HEK293T (cell line): ENCODE data around the gene RPS27.

ENCODE experiments used
- CTCF ChIA-PET: fragments of 350-600 bp; formaldehyde crosslinking; extraction: SDS; loops from one replicate; lab custom pipeline; 2021; ENCODE audit warnings: antibody characterized with exemption, inconsistent platforms; lab: Yijun Ruan, JAX
- POLR2A ChIA-PET: fragments of 350-600 bp; formaldehyde crosslinking; extraction: SDS; loops from one replicate; lab custom pipeline; 2020; ENCODE audit warnings: antibody characterized with exemption, inconsistent platforms; lab: Yijun Ruan, JAX
- DNase-seq: peaks from one replicate; pipeline ENCODE4 v3.0.0; 2012; ENCODE audit warnings: mixed read lengths; ENCODE audit errors: extremely low spot score
- ARNT ChIP-seq: fragments of 450-650 bp; IDR thresholded peaks from 2 replicates; pipeline ENCODE4 v1.6.1; 2017; ENCODE audit warnings: mild to moderate bottlenecking
- BHLHE40 ChIP-seq: fragments of 450-650 bp; IDR thresholded peaks from 2 replicates; pipeline ENCODE4 v1.6.1; 2016; ENCODE audit warnings: mild to moderate bottlenecking, moderate library complexity, borderline replicate concordance
- CTBP1 ChIP-seq: fragments of 450-650 bp; IDR thresholded peaks from 2 replicates; pipeline ENCODE4 v1.6.1; 2016; ENCODE audit warnings: borderline replicate concordance
- ELF4 ChIP-seq: fragments of 450-650 bp; IDR thresholded peaks from 2 replicates; pipeline ENCODE4 v1.6.1; 2017; ENCODE audit warnings: antibody characterized with exemption
- FOXA1 ChIP-seq: fragments of 450-650 bp; IDR thresholded peaks from 2 replicates; pipeline ENCODE4 v1.6.1; 2016; ENCODE audit warnings: mild to moderate bottlenecking
- FOXK2 ChIP-seq: fragments of 450-650 bp; IDR thresholded peaks from 2 replicates; pipeline ENCODE4 v1.6.1; 2016; ENCODE audit warnings: mild to moderate bottlenecking
- FOXM1 ChIP-seq: fragments of 450-650 bp; IDR thresholded peaks from 2 replicates; pipeline ENCODE4 v1.6.1; 2017; ENCODE audit warnings: mild to moderate bottlenecking, borderline replicate concordance
- HDGF ChIP-seq: fragments of 450-650 bp; IDR thresholded peaks from 2 replicates; pipeline ENCODE4 v1.6.1; 2017; ENCODE audit warnings: antibody characterized with exemption, borderline replicate concordance
- L3MBTL2 ChIP-seq: fragments of 450-650 bp; conservative IDR thresholded peaks from 2 replicates; pipeline ENCODE4 v1.6.1; 2016; ENCODE audit warnings: mild to moderate bottlenecking
- LEF1 ChIP-seq: fragments of 450-650 bp; IDR thresholded peaks from 2 replicates; pipeline ENCODE4 v1.6.1; 2017; ENCODE audit warnings: mild to moderate bottlenecking, borderline replicate concordance
- NFRKB ChIP-seq: fragments of 450-650 bp; IDR thresholded peaks from 2 replicates; pipeline ENCODE4 v1.6.1; 2016; ENCODE audit warnings: mild to moderate bottlenecking, moderate library complexity
- SP1 ChIP-seq: fragments of 450-650 bp; IDR thresholded peaks from 2 replicates; pipeline ENCODE4 v1.6.1; 2017
- SUZ12 ChIP-seq: fragments of 450-650 bp; IDR thresholded peaks from 2 replicates; pipeline ENCODE4 v1.6.1; 2016; ENCODE audit warnings: mild to moderate bottlenecking
- TARDBP ChIP-seq: fragments of 450-650 bp; IDR thresholded peaks from 2 replicates; pipeline ENCODE4 v1.6.1; 2016
- ZNF384 ChIP-seq: fragments of 450-650 bp; IDR thresholded peaks from 2 replicates; pipeline ENCODE4 v1.6.1; 2016
- TF ChIP-seq, protein P1 (sequence below): fragments of 450-650 bp; IDR thresholded peaks from 2 replicates; pipeline ENCODE4 v1.6.1; 2016

The RPS27 gene

DNA sequence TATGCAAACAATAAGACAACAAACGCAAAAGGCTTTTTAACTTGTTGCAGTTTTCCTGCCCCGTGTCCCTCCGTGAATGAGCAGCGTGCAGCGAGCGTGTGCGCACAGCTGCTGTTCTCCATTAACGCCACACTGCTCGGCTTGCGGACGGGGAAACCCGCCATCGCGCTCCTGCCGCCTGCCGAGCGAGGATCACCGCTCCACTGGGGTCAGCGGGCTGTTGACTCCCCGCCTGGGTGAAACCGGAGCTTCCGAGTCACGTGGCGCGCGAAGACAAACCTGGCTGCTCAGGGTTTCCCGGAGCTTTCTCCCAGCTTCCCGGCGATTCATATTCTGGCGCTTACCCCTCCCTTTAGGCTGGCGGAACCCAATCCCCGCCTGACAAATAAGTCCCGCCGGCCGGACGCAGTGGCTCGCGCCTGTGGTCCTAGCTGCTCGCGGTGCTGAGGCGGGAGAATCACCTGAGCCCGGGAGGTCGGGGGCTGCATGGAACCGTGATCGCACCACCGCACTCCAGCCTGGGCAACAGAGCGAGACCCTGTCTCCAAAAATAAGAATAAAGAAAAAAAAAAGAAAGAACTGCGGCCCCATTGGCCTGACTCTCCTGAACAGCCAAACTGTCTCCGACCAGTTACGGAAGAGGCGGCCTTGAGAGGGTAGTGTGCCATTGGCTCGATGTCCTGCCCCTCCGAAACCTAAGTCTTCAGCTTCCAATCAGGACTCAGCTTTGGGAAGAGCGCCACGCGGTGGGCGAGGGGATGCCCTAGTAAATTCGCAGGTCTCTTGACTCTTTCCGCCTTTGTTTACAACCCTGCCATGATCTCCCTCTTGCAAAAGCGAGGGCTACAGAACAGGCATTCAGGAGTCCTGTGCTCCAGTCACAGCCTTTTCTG lies 23.2 kb upstream of the RPS27 start, which contains the start of gene CREB3L4:
TSS of gene CREB3L4 (plus strand) at position 796 of the 893 bp plus-strand sequence. CDS start 624 bp downstream, outside the sequence.
- CTCF ChIA-PET = interaction anchor here (0.6 to 2.5 kb wide), 6 partner anchors 9 to 170 kb away, joined by 3 to 14 read pairs (median 4); partner anchors contain the start of genes CRTC2, JTB and RAB13
- DNase-seq = peak; percentile 91
- POLR2A ChIA-PET = interaction anchor here (0.5 to 4.8 kb wide), 37 partner anchors 10 to 470 kb away, joined by 3 to 165 read pairs (median 4); partner anchors contain the start of genes CHTOP, CRTC2, DENND4B and GATAD2B
- TF ChIP-seq TARDBP (no peak), FOXK2 (no peak; the same call in 1 of the 2 replicates), SUZ12 (no peak), BHLHE40 (no peak), ZNF384 (peak; percentile 98), ELF4 (peak; percentile 38; the same call in 1 of the 2 replicates), L3MBTL2 (peak; percentile 93)
- TF ChIP-seq, protein P1, sequence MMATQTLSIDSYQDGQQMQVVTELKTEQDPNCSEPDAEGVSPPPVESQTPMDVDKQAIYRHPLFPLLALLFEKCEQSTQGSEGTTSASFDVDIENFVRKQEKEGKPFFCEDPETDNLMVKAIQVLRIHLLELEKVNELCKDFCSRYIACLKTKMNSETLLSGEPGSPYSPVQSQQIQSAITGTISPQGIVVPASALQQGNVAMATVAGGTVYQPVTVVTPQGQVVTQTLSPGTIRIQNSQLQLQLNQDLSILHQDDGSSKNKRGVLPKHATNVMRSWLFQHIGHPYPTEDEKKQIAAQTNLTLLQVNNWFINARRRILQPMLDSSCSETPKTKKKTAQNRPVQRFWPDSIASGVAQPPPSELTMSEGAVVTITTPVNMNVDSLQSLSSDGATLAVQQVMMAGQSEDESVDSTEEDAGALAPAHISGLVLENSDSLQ = peak; percentile 100

DNA sequence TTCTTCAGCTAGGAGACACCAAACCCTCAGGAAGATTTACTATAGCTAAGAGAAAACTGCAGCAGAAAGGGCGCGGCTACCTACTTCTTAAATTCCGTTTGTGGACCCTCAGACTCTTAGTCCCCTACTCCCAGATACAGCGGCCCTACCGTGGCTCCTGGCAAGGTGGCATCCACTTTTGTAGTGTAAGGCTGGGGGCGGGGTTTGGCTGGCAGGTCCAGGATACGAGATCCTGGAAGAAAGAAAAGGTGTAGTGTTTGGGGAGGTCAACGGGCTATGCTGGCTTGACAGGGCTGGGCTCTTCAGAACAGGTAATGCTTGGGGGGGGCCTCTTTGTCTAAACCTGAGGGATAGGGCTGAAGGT lies 22.6 kb upstream of the RPS27 start:
- CTCF ChIA-PET = interaction anchor here (0.6 to 2.5 kb wide), 6 partner anchors 9 to 358 kb away, joined by 3 to 14 read pairs (median 4); partner anchors contain the start of genes CRTC2, JTB and RAB13
- no peak for DNase-seq
- TF ChIP-seq ELF4 = no peak
- no peak for TF ChIP-seq BHLHE40
- POLR2A ChIA-PET = interaction anchor here (1.0 to 4.8 kb wide), 25 partner anchors 9 to 470 kb away, joined by 3 to 165 read pairs (median 5); partner anchors contain the start of genes CHTOP, CRTC2, DENND4B and GATAD2B

DNA sequence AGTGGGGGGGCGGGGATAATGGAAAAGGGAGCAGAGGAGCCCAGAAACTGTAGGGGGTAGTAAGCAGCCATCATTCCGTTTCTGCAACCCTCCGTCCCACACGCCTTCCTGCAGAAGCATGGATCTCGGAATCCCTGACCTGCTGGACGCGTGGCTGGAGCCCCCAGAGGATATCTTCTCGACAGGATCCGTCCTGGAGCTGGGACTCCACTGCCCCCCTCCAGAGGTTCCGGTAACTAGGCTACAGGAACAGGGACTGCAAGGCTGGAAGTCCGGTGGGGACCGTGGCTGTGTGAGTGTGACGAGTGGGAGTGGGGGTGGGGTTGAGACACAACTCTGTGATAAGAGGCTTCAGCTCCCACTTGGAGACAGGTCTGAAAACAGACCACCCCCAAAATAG lies 22.2 kb upstream of the RPS27 start:
- no peak for TF ChIP-seq L3MBTL2
- TF ChIP-seq ZNF384 = no peak
- TF ChIP-seq ARNT = no peak
- TF ChIP-seq SP1 = no peak
- no peak for TF ChIP-seq TARDBP
- TF ChIP-seq SUZ12 = no peak
- no peak for TF ChIP-seq ELF4
- TF ChIP-seq NFRKB = no peak
- no peak for TF ChIP-seq FOXM1
- no peak for TF ChIP-seq LEF1
- no peak for TF ChIP-seq HDGF
- no peak for TF ChIP-seq BHLHE40
- no peak for TF ChIP-seq FOXA1
- TF ChIP-seq CTBP1 = no peak
- no peak for TF ChIP-seq FOXK2
- TF ChIP-seq, protein P1 = no peak
- CTCF ChIA-PET = interaction anchor here (0.6 to 2.5 kb wide), 5 partner anchors 9 to 358 kb away, joined by 3 to 14 read pairs (median 3); partner anchors contain the start of genes CRTC2, JTB and RAB13
- DNase-seq = no peak
- POLR2A ChIA-PET = interaction anchor here (1.4 to 4.8 kb wide), 9 partner anchors 8 to 205 kb away, joined by 3 to 165 read pairs (median 45); partner anchors contain the start of genes CRTC2, GATAD2B, JTB and RAB13

DNA sequence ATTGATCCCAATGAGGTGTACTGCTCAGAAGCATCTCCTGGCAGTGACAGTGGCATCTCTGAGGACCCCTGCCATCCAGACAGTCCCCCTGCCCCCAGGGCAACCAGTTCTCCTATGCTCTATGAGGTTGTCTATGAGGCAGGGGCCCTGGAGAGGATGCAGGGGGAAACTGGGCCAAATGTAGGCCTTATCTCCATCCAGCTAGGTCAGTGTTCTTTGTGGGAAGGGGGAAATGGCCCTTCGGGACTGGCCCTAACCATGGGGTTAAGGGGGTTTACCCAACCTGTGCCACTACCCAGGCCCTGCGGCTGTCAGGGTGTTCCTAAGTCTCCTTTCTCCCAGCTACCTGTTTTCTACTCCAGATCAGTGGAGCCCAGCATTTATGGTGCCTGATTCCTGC lies 21.6 kb upstream of the RPS27 start:
- no peak for TF ChIP-seq L3MBTL2
- TF ChIP-seq ZNF384 = no peak
- TF ChIP-seq BHLHE40 = no peak
- TF ChIP-seq FOXA1 = no peak
- no peak for TF ChIP-seq NFRKB
- TF ChIP-seq, protein P1 = no peak
- no peak for TF ChIP-seq CTBP1
- TF ChIP-seq FOXK2 = no peak
- TF ChIP-seq LEF1 = no peak
- no peak for TF ChIP-seq SUZ12
- no peak for TF ChIP-seq SP1
- no peak for TF ChIP-seq ARNT
- TF ChIP-seq FOXM1 = no peak
- CTCF ChIA-PET = interaction anchor here (2.5 kb wide), 1 partner anchor 18 kb away, joined by 14 read pairs; the partner anchor contains the start of gene RAB13
- DNase-seq = no peak
- POLR2A ChIA-PET = interaction anchor here (2.7 to 4.8 kb wide), 6 partner anchors 8 to 47 kb away, joined by 14 to 165 read pairs (median 58); partner anchors contain the start of genes CRTC2, GATAD2B, JTB and RAB13

DNA sequence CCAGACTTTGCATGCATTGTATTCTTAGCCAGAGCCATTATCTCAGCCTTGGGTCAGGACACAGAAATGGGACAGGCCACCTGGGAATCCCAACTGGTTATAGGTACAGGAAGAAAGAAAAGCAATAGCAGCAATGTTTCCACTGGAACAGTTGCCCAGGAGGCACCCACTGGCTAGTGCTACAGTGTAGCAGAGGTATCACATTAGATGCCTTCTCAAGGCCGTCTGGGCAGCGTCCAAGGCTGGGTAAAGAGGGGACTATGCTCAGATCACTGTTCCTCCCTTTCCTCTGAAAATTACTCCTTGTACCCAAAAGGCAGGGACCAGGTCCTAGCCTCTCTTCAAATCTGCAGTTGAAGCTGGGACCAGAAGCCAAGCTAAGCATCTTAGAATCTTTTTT lies 20.2 kb upstream of the RPS27 start:
- POLR2A ChIA-PET = interaction anchor here (1.2 kb wide), 1 partner anchor 20 kb away, joined by 4 read pairs; the partner anchor contains the start of gene RPS27
- CTCF ChIA-PET = no interaction called here
- no peak for DNase-seq
- TF ChIP-seq CTBP1 (no peak), TARDBP (no peak), FOXK2 (no peak)
